Osteocyte (in vitro differentiated cells): ENCODE measurements around the gene PTGR3. TPM values are rescaled to one million over a fixed set of nuclear protein-coding genes. Genes with fewer than 3 reads are reported as not detected.

ENCODE experiments used
- DNase-seq: peaks from one replicate; pipeline ENCODE4 v3.0.0; 2021; ENCODE audit warnings: mixed read lengths; ENCODE audit not compliant: unreplicated experiment; ENCODE audit errors: extremely low spot score
- H3K27ac Mint-ChIP-seq: one replicate; pipeline ENCODE4 v1.8.0; 2021; ENCODE audit warnings: mild to moderate bottlenecking, mixed read lengths; ENCODE audit not compliant: unreplicated experiment
- H3K27me3 Mint-ChIP-seq: one replicate; pipeline ENCODE4 v1.8.0; 2021; ENCODE audit warnings: mixed read lengths; ENCODE audit not compliant: unreplicated experiment
- H3K36me3 Mint-ChIP-seq: one replicate; pipeline ENCODE4 v1.8.0; 2021; ENCODE audit warnings: mixed read lengths; ENCODE audit not compliant: unreplicated experiment
- H3K4me1 Mint-ChIP-seq: one replicate; pipeline ENCODE4 v1.8.0; 2021; ENCODE audit warnings: mixed read lengths; ENCODE audit not compliant: unreplicated experiment
- H3K4me3 Mint-ChIP-seq: one replicate; pipeline ENCODE4 v1.8.0; 2021; ENCODE audit warnings: mild to moderate bottlenecking, moderate library complexity, mixed read lengths; ENCODE audit not compliant: unreplicated experiment
- H3K9me3 Mint-ChIP-seq: one replicate; pipeline ENCODE4 v1.8.0; 2021; ENCODE audit warnings: mixed read lengths; ENCODE audit not compliant: unreplicated experiment
- total RNA-seq: library from RNA; stranded (reverse); gene quantifications from 2 replicates; pipeline ENCODE4 v1.2.1, GENCODE V29; 2021
- TF ChIP-seq, protein P1 (sequence below): fragments of 200-600 bp; sonication (generic); IDR thresholded peaks from 2 replicates; pipeline ENCODE4 v1.5.0; 2021; ENCODE audit warnings: antibody characterized with exemption, mild to moderate bottlenecking, moderate library complexity

The PTGR3 gene
- total RNA-seq, 1 donor from 2014 or later: 17.7 TPM

- Mint-ChIP-seq H3K36me3 (no peaks in the 10 kb centered on the region), H3K27me3 (peaks cover 28% of the 10 kb centered on the region), H3K27ac (no peak overlapping the region), H3K9me3 (no peaks in the 10 kb centered on the region), H3K4me1 (peaks cover 5% of the 10 kb centered on the region), H3K4me3 (no peak overlapping the region)
- DNase-seq: peak; percentile 44
- TF ChIP-seq, protein P1, sequence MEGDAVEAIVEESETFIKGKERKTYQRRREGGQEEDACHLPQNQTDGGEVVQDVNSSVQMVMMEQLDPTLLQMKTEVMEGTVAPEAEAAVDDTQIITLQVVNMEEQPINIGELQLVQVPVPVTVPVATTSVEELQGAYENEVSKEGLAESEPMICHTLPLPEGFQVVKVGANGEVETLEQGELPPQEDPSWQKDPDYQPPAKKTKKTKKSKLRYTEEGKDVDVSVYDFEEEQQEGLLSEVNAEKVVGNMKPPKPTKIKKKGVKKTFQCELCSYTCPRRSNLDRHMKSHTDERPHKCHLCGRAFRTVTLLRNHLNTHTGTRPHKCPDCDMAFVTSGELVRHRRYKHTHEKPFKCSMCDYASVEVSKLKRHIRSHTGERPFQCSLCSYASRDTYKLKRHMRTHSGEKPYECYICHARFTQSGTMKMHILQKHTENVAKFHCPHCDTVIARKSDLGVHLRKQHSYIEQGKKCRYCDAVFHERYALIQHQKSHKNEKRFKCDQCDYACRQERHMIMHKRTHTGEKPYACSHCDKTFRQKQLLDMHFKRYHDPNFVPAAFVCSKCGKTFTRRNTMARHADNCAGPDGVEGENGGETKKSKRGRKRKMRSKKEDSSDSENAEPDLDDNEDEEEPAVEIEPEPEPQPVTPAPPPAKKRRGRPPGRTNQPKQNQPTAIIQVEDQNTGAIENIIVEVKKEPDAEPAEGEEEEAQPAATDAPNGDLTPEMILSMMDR: no peak
These were observed 44.5 kb downstream of the PTGR3 start for GRCh38 chr18:75164479-75164878.

GRCh38 chr18:75163736-75164135 is 45.2 kb downstream of the PTGR3 start:
- H3K27me3 Mint-ChIP-seq: peaks cover 30% of the 10 kb centered on the region

DNA sequence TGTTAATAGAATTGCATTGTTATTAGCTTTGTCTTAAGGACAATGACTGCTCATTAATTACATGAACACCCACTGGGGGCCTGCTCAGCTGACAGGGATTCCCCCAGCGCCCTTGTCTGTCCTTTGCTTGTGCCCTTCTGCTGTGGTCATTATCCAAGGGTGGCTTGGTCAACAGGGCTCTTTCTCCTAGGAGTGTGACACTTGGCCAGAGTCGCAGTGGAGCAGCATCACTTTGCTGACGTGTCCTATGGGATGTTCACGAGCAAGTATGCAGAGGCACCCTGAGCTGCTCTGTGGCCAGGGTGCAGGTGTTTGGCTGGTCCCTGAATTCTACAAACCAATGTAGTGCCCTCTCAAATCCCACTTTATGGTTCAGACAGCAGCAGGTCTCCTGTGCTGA is 46.0 kb downstream of the PTGR3 start:
- H3K9me3 Mint-ChIP-seq: no peaks in the 10 kb centered on the region
- TF ChIP-seq, protein P1: no peak
- no peak overlapping the region for H3K4me3 Mint-ChIP-seq
- no peak overlapping the region for H3K27ac Mint-ChIP-seq
- peaks cover 5% of the 10 kb centered on the region for H3K4me1 Mint-ChIP-seq
- DNase-seq: peak; percentile 66
- H3K27me3 Mint-ChIP-seq: peaks cover 27% of the 10 kb centered on the region
- H3K36me3 Mint-ChIP-seq: no peaks in the 10 kb centered on the region

More at GRCh38 chr18:75163736-75164135, 45.2 kb downstream of the PTGR3 start:
- Mint-ChIP-seq H3K27ac (no peak overlapping the region), H3K4me1 (peaks cover 5% of the 10 kb centered on the region), H3K36me3 (no peaks in the 10 kb centered on the region), H3K9me3 (no peaks in the 10 kb centered on the region), H3K4me3 (no peak overlapping the region)
- DNase-seq: no peak
- TF ChIP-seq, protein P1: no peak

- Mint-ChIP-seq H3K27ac (no peak overlapping the region), H3K36me3 (no peaks in the 10 kb centered on the region), H3K27me3 (peaks cover 27% of the 10 kb centered on the region), H3K4me1 (peaks cover 5% of the 10 kb centered on the region), H3K9me3 (no peaks in the 10 kb centered on the region), H3K4me3 (no peak overlapping the region)
- TF ChIP-seq, protein P1: no peak
- DNase-seq: peak; percentile 23
These were observed 46.5 kb downstream of the PTGR3 start for GRCh38 chr18:75162467-75162866.

- peaks cover 23% of the 10 kb centered on the region for H3K27me3 Mint-ChIP-seq
- no peak overlapping the region for H3K27ac Mint-ChIP-seq
- H3K4me1 Mint-ChIP-seq: peaks cover 5% of the 10 kb centered on the region
- DNase-seq: peak; percentile 56
- no peak overlapping the region for H3K4me3 Mint-ChIP-seq
- no peaks in the 10 kb centered on the region for H3K36me3 Mint-ChIP-seq
- H3K9me3 Mint-ChIP-seq: no peaks in the 10 kb centered on the region
- TF ChIP-seq, protein P1: no peak
These were observed 47.5 kb downstream of the PTGR3 start for GRCh38 chr18:75161256-75162028.
